Stomach (tissue), 4 donors: ENCODE measurements around the gene TMEM247.

Experiments
- CTCF ChIP-seq, 7 experiments: fragments of 450-650 bp in 4 of 7; fragments of 200-600 bp in 3 of 7; sonication (generic) in 3 of 7; IDR thresholded peaks; one replicate each; pipeline ENCODE4 v1.5.1; 2016 to 2019; ENCODE audit warnings: antibody characterized with exemption in 7 of 7, control low read depth in 2 of 7, mild to moderate bottlenecking in 1 of 7
- POLR2A ChIP-seq, 4 donors: fragments of 450-650 bp; IDR thresholded peaks; one replicate each; pipeline ENCODE4 v1.6.1; 2016; ENCODE audit warnings: antibody characterized with exemption in 4 of 4, control low read depth in 2 of 4, mild to moderate bottlenecking in 1 of 4, moderate library complexity in 1 of 4

GRCh38 chr2:46471697-46472096, 7.7 kb upstream of the TMEM247 start:
- TF ChIP-seq POLR2A (IDR thresholded peaks at IDR 0.05) (no peak), CTCF (IDR thresholded peaks at IDR 0.05) (no peak)
